ENCODE results near the gene VWA5B1. TPM values are rescaled to one million over a fixed set of nuclear protein-coding genes. Genes with fewer than 3 reads are reported as not detected.

VWA5B1 gene
- polyA plus RNA-seq, 1 donor (not counting 4 experiments of a cell fraction or from before 2014, with no cell fraction given): not detected

DNA sequence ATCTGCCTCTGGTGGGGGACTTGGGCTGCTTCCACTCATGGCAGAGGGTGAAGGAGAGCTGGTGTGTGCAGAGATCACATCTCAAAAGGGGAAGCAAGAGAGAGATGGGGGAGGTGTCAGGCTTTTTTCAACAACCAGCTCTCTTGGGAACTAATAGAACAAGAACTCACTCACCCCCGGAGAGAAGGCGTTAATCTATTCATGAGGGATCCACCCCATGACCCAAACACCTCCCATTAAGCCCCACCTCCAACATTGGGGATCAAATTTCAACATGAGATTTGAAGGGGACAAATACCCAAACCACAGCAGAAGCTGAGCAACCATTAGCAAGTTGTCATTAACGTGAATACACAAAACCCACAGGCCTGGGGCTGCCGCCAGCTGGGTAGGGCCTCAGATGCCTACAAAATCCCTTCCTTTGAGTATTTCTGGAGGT lies 12.0 kb upstream of the VWA5B1 start:
- Histone ChIP-seq H3K9me3 (ENCODE audit: control insufficient read depth, low read depth, low read length) (no peaks in the 10 kb centered on the region), H3K4me2 (ENCODE audit: control insufficient read depth, extremely low read depth, insufficient read depth, low read depth, low read length) (no peak overlapping the region), H3K9ac (ENCODE audit: control insufficient read depth, extremely low read depth, insufficient read depth, low read length) (no peak overlapping the region), H3K79me2 (ENCODE audit: control insufficient read depth, insufficient read depth, low read length) (no peaks in the 10 kb centered on the region), H3K9me1 (ENCODE audit: control insufficient read depth, extremely low read depth, insufficient read depth, low read length) (no peaks in the 10 kb centered on the region), H3K4me1 (ENCODE audit: control insufficient read depth, extremely low read depth, insufficient read depth, low read length) (peaks cover 19% of the 10 kb centered on the region), H3K4me3 (ENCODE audit: control insufficient read depth in 2 of 3, extremely low read depth in 1 of 3, insufficient read depth in 2 of 3, low read depth in 1 of 3, low read length in 3 of 3) (no peak overlapping the region), H3K36me3 (ENCODE audit: control insufficient read depth in 2 of 2, extremely low read depth in 1 of 2, insufficient read depth in 2 of 2, low read length in 2 of 2) (no peaks in the 10 kb centered on the region), H3K27ac (ENCODE audit: control insufficient read depth, insufficient read depth, low read length) (no peak overlapping the region), H2AFZ (ENCODE audit: control insufficient read depth, low read length) (no peak overlapping the region), H4K20me1 (ENCODE audit: control insufficient read depth, extremely low read depth, insufficient read depth, low read length) (no peaks in the 10 kb centered on the region), H3K27me3 (ENCODE audit: control insufficient read depth, extremely low read depth, insufficient read depth, low read length) (no peaks in the 10 kb centered on the region)
- DNase-seq (ENCODE audit: low read depth, low spot score) (no peak), FAIRE-seq (no peak)
- dilution Hi-C loops (cut with MboI; ENCODE audit: extremely low pct_ligation_motif_present, low sequenced_read_pairs): no loop called here
- no peak for TF ChIP-seq CTCF (optimal IDR thresholded peaks at IDR 0.05 in 1 of 3, IDR thresholded peaks at IDR 0.05 in 1 of 3, conservative IDR thresholded peaks at IDR 0.05 in 1 of 3; ENCODE audit: extremely low read depth in 1 of 3, insufficient read depth in 2 of 3, low read length in 3 of 3)
- TF ChIP-seq EZH2 (IDR thresholded peaks at IDR 0.05; ENCODE audit: low read length): no peak

DNA sequence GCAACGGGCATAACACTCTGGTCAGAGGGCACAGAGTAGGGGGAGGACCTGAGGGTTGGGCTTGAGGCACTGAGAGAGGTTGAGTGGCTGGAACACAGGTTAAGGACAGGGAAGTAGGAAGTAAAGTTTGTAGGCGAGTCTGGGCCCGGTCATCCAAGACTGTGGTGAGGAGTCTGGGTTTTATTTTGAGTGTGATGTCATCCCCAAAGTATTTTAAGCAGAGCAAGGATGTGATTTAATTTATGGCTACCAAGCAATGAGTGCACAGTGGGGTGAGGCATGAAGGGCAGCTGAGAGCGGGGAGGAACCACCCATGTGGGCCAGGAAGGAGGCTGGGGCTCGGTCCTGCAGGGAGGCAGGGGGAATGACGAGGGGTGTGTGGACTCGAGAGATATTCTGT lies 11.2 kb upstream of the VWA5B1 start:
- Histone ChIP-seq H3K9me3 (ENCODE audit: control insufficient read depth, low read depth, low read length) (no peaks in the 10 kb centered on the region), H3K9ac (ENCODE audit: control insufficient read depth, extremely low read depth, insufficient read depth, low read length) (no peak overlapping the region), H2AFZ (ENCODE audit: control insufficient read depth, low read length) (peak overlapping the region; percentile 31), H3K4me3 (ENCODE audit: control insufficient read depth in 2 of 3, extremely low read depth in 1 of 3, insufficient read depth in 2 of 3, low read depth in 1 of 3, low read length in 3 of 3) (no peak overlapping the region), H3K36me3 (ENCODE audit: control insufficient read depth in 2 of 2, extremely low read depth in 1 of 2, insufficient read depth in 2 of 2, low read length in 2 of 2) (no peaks in the 10 kb centered on the region), H3K9me1 (ENCODE audit: control insufficient read depth, extremely low read depth, insufficient read depth, low read length) (no peaks in the 10 kb centered on the region), H3K79me2 (ENCODE audit: control insufficient read depth, insufficient read depth, low read length) (no peaks in the 10 kb centered on the region), H4K20me1 (ENCODE audit: control insufficient read depth, extremely low read depth, insufficient read depth, low read length) (no peaks in the 10 kb centered on the region), H3K27ac (ENCODE audit: control insufficient read depth, insufficient read depth, low read length) (no peak overlapping the region), H3K4me2 (ENCODE audit: control insufficient read depth, extremely low read depth, insufficient read depth, low read depth, low read length) (peak overlapping the region; percentile 8), H3K27me3 (ENCODE audit: control insufficient read depth, extremely low read depth, insufficient read depth, low read length) (no peaks in the 10 kb centered on the region), H3K4me1 (ENCODE audit: control insufficient read depth, extremely low read depth, insufficient read depth, low read length) (peaks cover 19% of the 10 kb centered on the region)
- DNase-seq (ENCODE audit: low read depth, low spot score) (peak; percentile 53), FAIRE-seq (peak; percentile 88)
- no peak for TF ChIP-seq EZH2 (IDR thresholded peaks at IDR 0.05; ENCODE audit: low read length)
- no peak for TF ChIP-seq CTCF (optimal IDR thresholded peaks at IDR 0.05 in 1 of 3, IDR thresholded peaks at IDR 0.05 in 1 of 3, conservative IDR thresholded peaks at IDR 0.05 in 1 of 3; ENCODE audit: extremely low read depth in 1 of 3, insufficient read depth in 2 of 3, low read length in 3 of 3)
- dilution Hi-C loops (cut with MboI; ENCODE audit: extremely low pct_ligation_motif_present, low sequenced_read_pairs): no loop called here

All from keratinocyte (primary cell).